ENCODE measurements around the gene NLRP11.

- no peak for TF ChIP-seq CTCF (IDR thresholded peaks at IDR 0.05)
- TF ChIP-seq POLR2A (IDR thresholded peaks at IDR 0.05), result no peak
- no peak for TF ChIP-seq EP300 (IDR thresholded peaks at IDR 0.05)
Observed at GRCh38 chr19:55753401-55753800, 78.4 kb downstream of the NLRP11 start.

All from ovary (tissue), 3 donors.